GM21447 (cell line): Measurements from ENCODE around the gene VAMP8.
"Not testable (repeated sequence)": the region's sequence is repeated elsewhere in the genome, so short reads cannot be mapped to it uniquely, and the experiment has no call there.

Experiments used
- ATAC-seq: cut with Tn5 transposase; IDR thresholded peaks from one replicate; pipeline ENCODE4 v1.9.1; 2021; ENCODE audit not compliant: unreplicated experiment

VAMP8 gene

DNA sequence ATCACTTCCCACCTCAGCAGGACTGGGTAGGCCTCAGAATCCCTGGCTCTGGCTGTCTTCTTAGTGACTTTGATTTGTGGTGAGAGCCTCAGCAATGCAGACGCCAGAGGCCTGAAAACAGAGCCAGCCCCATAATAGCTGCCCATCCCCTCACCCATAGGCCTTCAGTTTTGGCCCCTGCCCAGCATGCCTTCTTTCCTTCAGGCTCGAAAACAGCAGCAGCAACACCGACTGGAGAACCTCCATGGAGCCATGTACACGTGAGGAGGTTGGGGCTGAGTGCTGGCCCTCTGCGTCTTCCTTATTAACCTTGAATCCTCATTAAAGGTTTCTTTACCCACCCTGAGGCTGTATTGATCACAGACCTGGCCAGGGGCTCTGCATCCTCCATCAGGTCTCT is 19.9 kb downstream of the VAMP8 start:
- ATAC-seq: no peak

DNA sequence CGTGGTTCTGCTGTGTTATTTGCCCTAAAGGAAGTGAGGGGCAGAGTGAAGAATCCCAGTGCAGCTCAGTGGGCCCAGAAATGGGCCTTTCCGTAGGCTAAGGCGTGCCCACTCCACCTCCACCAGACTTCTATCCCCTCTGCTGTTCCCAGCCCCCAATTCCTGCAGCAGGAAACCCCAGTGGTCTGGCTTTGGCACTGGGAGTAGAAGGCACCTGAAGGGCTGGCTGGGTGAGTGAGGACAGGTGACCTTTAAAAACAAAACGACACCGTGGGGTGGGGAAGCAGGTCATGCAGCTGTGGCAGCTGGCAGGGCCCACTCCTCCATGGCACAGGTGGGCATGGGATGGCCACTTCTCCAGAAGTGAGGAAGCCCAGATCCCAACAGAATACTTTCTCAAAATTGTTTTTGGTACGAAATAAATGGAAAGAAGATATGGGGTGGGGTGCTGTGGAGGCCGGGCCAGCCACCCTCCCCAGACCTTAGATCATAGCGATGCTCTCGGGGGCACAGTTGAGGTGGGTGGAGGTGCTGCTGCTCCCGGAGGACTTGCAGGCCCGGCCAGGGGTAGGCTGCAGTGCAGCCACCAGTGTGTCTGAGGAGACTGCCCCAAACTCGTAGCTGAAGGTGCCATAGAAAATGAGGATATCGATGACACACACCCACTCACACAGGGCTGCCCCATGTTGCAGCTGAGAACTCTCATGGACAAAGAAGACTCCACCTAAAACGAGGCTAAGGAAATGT is 21.4 kb downstream of the VAMP8 start:
- no peak for ATAC-seq

DNA sequence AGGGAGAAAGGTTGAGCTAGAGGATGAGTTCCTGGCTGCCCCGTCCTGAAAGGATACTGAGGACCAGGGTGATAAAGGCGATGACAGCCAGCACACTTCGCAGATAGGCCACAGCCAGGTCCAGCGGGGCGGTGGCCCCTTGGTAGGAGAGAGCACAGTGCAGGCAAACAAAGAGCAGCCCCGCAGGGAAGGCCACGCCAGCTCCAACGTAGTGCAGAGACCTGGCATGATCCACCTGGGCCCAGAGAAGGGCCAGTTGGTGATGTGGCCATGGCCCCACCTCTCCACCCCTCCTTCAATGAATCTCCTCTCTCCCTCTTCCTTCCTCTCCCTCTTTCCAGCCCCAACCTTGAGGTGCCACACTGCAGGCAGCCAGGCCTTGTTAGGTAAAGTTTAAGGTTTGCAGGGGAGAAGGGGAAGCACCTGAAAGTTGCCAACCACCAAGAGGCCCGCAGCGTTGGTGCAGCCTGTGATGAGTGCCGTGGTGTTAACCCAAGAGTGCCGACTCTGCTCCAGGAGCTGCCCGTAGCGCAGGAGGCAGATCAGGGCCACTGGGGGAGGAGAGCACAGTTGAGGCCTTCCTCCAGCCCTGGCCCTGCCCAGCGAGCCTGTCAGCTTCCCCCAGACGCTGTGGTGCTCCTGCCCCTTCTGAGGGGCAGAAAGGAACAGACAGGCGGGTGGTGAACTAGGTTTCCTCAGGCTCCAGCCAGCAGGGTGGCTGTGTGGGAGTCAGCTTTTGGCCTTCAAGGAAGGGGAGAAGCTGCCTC is 22.3 kb downstream of the VAMP8 start:
- no peak for ATAC-seq

DNA sequence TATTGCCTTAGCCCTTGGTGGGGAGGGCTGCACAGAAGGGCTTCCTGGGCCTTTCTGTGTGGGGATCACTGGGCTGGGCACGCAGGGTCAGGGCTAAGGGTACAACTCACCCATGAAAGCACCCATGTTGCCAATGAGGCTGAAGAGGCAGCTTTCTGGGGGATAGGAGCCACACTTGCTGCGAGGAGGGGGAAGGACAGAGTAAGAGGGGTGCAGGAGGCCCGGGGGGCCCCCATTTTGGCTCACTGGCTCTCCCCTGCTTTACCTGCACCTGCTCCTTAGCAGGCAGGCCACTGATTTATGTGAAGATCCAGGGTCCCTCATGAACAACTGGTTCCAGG is 22.8 kb downstream of the VAMP8 start:
- no peak for ATAC-seq

DNA sequence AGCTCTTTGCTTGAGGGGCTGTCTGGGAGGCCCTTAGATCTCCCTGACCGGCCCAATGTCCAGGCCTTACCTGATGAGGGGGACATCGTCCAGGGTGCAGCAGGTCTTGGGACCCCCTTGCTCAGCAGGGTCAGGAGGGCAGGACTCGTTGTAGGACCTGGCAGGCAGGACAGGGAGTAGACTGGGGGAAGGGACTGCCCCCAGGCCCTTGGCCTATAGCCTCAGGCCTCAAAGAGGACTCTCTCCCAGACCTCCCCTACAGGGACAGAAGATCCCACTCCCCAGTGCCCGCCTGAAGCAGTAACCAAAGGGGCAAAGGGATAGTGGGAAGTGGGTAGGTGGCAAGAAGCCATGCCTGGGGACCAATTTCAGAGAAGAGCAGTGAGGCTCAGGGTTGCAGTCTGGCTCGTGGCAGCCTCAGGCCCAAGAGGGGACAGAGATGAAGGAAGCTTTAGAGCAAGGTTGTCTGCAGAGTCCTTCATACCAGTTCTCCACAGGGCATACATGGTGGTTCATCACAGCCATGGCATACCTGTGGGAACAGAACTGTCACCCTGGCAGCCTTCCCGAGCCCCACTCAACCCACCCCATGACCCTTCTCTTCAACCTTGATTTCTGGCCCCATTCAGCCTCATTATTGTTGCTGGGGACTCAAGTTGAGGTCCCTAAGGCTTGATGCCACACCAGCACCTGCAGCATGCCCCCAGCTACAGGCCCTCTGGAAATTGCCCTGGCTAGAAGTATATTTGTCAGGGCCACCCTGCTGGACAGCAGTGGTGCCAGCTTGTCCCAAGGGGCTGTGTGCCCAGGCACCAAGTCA is 23.8 kb downstream of the VAMP8 start:
- ATAC-seq: no peak

DNA sequence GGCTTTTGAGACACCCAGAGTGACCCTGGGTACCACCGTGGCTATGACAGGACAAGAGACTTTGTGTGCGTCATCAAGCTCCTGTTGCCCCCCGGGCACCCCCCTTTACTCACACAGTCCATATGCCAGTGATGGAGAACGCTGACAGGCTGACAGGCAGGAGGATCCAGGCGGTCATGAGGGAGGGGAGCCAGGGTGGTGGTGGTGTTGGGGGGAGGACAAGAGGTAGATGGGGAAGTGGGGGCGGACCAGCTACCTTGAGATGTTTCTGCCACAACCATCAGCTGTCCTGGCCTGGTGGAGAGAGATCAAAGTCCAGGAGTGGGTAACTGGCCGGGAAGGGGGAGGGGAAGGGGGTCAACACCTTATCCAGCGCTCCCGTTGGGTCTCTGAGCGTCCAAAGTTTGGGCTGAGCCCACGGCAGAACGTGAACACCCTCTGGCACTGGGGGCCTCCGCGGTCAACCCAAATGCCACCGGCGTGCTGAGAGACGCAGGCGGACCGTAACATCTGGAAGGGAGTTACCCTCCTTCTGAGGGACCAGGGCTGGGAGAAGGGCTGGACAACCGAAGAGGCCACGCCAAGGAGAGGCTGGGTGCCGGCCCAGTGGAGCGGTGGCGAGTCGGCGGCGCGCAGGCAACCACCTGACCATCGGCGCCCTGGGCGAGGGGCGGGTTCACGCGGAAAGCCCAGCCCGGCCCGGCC is 24.5 kb downstream of the VAMP8 start:
- peak; percentile 40 for ATAC-seq

DNA sequence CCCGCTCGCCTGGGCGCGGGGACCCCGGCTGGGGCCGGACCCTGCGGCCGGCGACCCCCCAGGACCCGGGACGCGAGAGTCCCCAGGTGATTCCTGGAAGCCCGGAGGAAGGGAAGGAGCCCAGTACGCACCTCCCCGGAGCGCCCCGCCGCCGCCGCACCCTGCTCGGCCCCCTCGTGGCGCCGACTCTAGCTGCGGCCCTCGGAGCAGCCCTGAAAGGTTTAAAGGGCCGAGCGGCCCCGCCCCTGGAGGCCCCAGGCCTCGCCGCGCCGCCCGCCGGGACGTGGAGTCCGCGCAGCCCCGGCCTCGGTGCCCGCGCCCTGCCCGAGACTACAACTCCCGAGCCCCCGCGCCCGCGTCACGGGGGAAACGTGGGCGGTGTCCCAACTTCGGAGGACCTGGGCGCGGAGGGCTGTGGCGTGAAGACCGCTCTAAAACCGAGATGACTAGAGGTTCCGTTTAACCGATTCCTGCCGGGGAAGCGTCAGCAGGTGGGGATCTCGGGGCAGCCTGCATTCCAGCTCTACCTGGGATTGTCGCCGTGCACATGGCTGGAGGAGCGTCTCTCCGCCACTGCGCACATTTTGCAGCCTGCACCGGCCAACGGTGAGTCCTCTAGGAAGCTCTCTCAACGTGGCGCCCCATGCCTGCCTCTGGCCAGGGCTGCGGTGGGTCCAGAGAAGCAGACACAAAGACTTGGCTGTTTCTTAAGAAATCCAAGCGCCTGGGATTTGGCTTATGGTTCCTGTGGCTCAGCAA is 25.3 kb downstream of the VAMP8 start, which contains the start of gene TMEM150A:
TSS of gene TMEM150A (minus strand) at position 223 of the 759 bp plus-strand sequence. CDS start 750 bp downstream, outside the sequence.
- ATAC-seq: peak; percentile 94

DNA sequence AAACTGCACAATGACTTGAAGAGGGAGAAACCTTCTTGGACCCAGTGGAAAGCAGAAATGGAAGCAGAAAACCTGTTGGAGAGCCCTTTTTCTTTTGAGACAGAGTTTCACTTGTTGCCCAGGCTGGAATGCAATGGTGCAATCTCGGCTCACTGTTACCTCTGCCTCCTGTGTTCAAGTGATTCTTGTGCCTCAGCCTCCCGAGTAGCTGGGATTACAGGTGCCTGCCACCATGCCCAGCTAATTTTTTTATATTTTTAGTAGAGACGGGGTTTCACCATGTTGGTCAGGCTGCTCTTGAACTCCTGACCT is 26.7 kb downstream of the VAMP8 start:
- ATAC-seq: not testable (repeated sequence)

DNA sequence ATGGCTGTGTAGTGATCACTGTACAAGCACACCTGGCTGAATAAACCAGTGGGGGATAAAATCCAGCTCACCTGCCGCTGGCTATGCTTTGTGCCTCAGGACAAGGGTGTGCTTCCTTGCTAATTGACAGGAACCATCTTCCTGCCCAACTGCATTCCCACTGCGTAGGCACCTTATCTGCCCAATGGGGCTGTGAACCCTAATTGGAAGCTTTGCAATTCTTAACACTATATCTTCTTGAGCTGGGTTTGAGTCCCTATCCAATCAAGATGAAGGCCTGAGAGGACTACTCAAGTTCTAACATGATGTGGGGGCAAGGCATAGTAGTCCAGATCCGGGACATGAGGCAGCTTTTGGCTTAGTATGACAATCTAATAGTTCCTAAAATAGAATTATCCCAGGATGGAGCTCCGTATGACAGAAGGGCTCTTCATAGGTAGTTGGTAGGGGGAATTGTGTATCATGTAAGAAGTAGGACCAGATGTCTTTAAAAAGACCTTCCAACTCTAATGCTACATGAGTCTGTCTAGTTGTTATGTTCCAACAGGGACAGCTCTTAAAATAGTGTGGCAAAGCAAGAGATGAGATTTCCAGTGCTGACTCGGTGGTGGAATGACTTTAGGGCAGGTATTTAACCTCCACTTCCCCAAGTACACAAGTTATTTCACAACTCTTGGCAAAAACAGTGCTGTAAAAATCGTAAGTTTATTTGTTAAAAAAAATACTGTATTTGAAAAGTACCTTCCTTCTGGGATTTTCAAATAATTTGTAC is 27.4 kb downstream of the VAMP8 start:
- ATAC-seq: no peak

DNA sequence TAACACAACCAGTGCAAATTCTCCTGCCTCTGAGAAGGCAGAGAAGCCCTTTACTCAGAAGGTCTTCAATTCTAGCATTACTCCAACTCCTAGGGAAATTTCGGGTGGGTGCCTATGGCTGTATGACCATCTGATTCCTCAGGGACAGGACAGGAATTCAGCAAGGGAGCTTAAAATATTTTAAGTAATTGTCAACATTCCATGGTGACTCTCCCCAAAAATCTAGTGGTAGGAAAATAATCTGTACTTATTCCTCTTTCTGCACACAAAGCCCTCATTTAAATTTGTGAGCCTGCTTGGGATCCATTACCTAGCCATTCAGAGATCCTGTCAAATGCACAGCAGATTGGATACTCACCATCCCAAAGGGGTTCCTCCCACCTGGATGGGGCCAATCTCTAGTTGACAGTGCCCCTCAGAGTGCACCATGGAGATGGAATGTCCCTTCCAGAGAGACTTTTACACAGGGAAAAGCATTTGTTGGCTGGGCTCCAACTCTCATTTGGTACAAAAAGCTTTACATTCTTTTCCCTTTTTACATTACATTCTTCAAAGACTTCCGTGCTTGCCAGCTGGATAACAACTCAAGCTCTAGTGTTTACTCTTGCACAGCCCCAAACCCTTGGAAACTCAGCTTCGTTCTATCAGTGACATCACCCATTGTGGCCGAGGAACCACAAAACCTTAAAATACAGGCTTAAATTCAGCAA is 28.2 kb downstream of the VAMP8 start:
- ATAC-seq: no peak

DNA sequence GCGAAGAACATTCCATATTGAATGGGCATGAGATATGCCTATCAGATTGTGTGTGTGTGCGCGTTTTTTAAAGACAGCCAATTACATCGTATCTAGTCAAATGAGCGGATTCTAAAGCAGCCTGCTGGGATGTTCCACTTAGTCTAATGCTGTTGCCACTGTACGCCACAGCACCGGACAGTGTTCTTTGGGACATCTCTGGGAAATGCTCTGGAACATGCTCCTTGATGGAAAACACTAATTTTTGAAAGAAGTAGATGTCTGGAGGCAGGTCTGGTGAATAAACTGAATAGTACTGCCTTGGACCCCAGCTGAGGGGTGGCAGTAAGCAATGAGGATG is 28.7 kb downstream of the VAMP8 start:
- no peak for ATAC-seq

DNA sequence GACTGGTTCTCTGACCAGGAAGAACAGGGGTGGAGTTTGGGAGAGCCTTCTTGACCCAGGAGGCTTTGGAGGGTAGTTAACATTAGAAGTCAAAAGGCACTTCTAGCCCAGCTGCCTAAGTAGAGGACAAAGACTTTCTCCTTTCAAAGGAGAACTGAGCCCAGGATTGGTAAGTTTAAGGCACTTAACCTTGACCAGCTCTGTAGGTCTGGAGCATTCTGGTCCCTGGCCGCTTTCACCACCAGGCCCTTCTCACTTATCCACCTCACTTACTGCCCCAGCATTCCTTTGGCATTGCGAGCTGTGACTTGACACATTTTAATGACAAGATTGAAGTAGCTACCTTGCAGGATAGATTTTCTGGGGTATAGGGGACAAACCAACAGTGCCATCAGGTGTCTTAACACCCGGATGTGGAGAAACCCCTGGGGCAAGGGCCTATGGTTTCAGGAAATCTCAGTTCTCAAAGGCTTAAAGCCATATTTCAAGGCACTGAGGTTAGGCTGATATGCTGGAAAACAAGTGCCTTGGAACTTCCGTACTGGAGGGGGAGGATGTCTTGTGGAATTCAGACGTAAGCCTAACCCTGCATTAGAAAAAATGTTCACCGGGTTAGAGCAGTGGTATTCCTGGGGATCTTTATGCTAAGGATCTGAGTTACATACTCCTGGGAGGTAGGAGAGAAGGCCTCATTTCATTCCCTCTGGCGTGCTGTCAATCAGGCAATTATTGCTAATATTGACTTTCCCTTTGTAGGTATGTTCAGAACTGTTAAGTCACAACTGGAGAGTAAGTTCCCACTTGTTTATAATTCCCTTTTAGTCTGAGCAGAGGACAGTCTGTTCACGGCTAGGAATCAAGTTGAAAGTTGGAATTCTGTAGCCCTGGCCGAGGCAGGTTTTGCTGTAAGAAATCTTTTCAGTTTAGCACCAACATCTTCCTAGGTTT is 30.2 kb downstream of the VAMP8 start:
- no peak for ATAC-seq

DNA sequence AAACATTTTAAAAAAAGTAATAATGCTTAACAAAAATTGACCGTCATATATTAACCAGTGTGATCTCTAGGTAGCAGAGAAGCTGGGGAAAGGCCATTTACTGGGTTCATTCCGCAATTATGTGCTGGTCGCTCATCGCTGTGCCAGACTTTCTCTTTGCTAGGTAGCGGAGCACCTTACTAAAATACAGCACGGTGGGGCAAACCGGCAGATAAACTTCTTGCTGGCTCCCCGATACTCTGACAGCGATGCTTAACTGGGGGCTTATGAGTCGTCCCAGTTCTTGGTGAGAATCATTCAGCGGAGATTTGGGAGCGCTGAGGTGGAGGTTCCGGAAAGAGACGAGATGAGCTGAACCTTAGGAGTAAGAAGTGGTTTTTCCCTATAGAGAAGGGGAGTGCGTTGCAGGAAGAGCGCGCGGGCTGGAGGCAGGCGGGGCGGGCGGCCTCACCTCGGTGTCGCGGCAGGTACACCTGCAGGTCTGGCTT is 33.9 kb downstream of the VAMP8 start:
- ATAC-seq: peak; percentile 17

DNA sequence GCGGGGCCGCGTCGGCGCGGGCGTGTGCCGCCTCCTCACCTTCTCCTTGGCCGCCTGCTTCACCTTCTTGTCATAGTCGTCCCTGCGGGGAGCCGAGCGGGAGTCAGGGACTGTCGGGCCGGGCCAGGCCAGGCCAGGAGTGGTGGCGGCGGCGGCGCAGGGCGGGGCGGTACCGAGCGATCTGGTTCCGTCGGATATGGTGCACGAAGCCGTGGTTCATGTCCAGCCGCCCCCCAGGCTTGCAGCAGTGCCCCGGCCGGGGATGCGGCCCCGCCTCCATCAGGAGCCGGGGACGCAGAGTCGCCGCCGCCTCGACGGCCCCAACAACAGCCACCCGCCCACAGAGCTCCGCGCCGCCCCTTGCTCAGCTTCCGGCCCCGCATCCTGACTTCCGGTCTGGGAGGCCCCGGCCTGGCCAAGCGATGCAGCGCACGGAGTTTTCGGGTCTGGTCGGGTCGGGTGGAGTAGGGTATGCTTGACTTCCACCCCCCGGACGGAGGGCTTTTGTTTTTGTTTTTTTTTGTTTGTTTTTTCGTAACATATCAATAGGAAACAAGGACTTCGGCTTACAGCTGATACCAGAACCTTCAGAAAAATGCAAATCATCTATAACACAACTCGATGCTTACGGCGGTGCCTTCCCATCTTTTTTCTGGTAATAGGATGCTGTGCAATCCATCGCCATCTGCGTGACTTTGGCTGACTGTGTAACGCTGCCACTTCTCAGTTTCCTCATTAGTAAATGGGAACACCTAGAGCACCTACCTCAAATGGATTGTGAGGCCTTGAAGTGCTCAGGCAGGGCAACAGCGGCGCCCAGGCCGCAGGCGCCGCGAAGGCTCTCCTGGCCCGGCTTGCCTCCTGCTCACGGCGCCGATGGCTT is 34.6 kb downstream of the VAMP8 start, which contains the start of gene C2orf68:
TSS of gene C2orf68 (minus strand) at position 362 of the 883 bp plus-strand sequence. CDS start at position 280, 82 bp downstream.
- peak; percentile 79 for ATAC-seq

DNA sequence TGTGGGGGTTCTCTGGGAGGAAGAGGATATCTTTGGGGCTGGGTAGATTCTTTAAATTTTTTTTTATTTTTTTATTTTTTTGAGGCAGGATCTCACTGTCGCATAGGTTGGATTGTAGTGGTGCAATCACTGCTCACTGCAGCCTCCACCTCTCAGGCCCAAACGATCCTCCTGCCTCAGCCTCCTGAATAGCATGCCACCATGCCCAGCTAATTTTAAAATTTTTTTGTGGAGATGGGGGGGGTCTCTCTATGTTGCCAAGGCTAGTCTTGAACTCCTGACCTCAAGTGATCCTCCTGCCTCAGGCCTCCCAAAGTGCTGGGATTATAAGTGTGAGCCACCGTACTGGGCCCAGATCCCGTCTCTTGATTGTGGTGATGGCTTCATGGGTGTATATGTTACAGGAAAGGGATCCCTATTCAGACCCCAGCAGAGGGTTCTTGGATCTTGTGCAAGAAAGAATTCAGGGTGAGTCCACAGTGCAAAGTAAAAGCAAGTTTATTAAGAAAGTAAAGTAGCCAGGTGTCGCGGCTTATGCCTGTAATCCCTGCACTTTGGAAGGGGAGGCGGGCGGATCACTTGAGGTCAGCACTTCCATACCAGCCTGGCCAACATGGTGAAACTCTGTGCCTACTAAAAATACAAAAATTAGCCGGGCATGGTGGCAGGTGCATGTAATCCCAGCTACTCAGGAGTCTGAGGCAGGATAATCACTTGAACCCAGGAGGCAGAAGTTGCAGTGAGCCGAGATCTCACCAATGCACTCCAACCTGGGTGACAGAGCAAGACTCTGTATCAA is 36.5 kb downstream of the VAMP8 start:
- no peak for ATAC-seq

DNA sequence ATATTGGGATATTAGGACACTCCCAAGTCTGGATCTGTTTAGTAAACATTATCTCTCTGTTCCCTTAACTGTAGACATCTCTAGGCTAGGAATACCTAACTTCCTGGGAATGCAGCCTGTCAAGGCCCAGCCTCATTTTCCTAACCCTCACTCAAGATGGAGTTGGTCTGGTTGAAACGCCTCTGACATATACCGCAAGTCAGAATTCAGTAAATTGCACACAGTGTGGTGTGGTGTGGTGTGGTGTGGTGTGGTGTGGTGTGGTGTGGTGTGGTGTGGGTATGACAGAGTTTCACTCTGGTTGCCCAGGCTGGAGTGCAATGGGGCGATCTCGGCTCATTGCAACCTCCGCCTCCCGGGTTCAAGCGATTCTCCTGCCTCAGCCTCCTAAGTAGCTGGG is 37.4 kb downstream of the VAMP8 start:
- ATAC-seq: not testable (repeated sequence)
